Stimulated activated naive CD8-positive, alpha-beta T cell treated with anti-CD3 and anti-CD28 coated beads, Interleukin-15, amount 100 ng/mL, for 72 hours (primary cell): ENCODE measurements around the gene RNF123.
A peak's percentile ranks its signal among the peaks of the same experiment; 100 is the strongest.
"Not testable (repeated sequence)": the region's sequence is repeated elsewhere in the genome, so short reads cannot be mapped to it uniquely, and the experiment has no call there.

Source experiments
- ATAC-seq: fragments of 150-1000 bp; cut with Tn5 transposase; 2 replicates; pipeline ENCODE4 v1.10.0; 2021; ENCODE audit warnings: mild to moderate bottlenecking, moderate library complexity
- DNase-seq, 2 donors: peaks; one replicate each; pipeline ENCODE4 v3.0.0; 2021 to 2022
- H3K27ac Mint-ChIP-seq, 2 donors: one replicate each; pipeline ENCODE4 v1.8.0; 2022; ENCODE audit warnings: mild to moderate bottlenecking in 2 of 2, mixed read lengths in 2 of 2, moderate library complexity in 2 of 2
- H3K27me3 Mint-ChIP-seq: one replicate; pipeline ENCODE4 v1.8.0; 2022; ENCODE audit warnings: mixed read lengths
- H3K4me1 Mint-ChIP-seq: one replicate; pipeline ENCODE4 v1.8.0; 2022; ENCODE audit warnings: mild to moderate bottlenecking, mixed read lengths
- H3K4me3 Mint-ChIP-seq, 2 donors: one replicate each; pipeline ENCODE4 v1.8.0; 2022; ENCODE audit warnings: mild to moderate bottlenecking in 2 of 2, mixed read lengths in 2 of 2, moderate library complexity in 1 of 2
- H3K9me3 Mint-ChIP-seq, 2 donors: one replicate each; pipeline ENCODE4 v1.8.0; 2022; ENCODE audit warnings: mixed read lengths in 2 of 2

RNF123 gene

GRCh38 chr3:49723628-49724551 is 34.5 kb downstream of the RNF123 start, which contains the start of gene GMPPB:
Gene GMPPB, minus strand, starts transcription at chr3:49723951. Its CDS starts 225 bp downstream, at chr3:49723726.
- DNase-seq (peak; percentile 94 to 95), ATAC-seq (peak; percentile 88)
- Mint-ChIP-seq H3K4me3 (peak within 1 kb of the TSS; percentile 98 to 99), H3K27ac (peak within 1 kb of the TSS; percentile 97 to 99), H3K27me3 (no peaks in the 10 kb centered on the region), H3K4me1 (peaks cover 55% of the 10 kb centered on the region), H3K9me3 (no peaks in the 10 kb centered on the region)

DNA sequence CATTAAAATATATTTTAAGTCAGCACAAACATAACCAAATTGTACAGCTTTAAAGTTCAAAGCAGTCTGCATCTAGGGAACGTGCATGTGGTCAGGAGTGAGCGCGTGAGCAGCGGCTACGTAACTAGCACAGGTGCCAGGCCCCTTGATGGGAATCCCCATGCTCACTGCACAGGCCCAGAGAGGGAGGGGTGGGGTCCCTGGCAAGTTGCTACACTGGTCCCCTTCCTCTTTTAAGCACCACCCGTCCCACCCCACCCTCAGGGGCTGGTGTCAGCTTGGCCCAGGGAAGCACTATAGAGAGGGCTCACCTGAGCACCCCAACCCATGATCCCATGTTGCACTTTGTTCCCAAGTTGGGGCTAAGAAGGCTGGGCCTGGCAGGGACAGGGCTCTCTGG is 35.2 kb downstream of the RNF123 start:
- ATAC-seq (no peak), DNase-seq (peak in 1 of 2 donors; percentile 40)
- Mint-ChIP-seq H3K9me3 (no peaks in the 10 kb centered on the region), H3K27me3 (no peaks in the 10 kb centered on the region), H3K4me1 (peaks cover 48% of the 10 kb centered on the region), H3K4me3 (peak overlapping the region; percentile 98 to 99), H3K27ac (peak overlapping the region; percentile 97 to 99)

GRCh38 chr3:49725906-49726681 is 36.7 kb downstream of the RNF123 start:
- peaks cover 33% of the 10 kb centered on the region for H3K4me1 Mint-ChIP-seq
- H3K27ac Mint-ChIP-seq, result peak overlapping the region in 1 of 2 donors; percentile 25

GRCh38 chr3:49727154-49727923 is 38.0 kb downstream of the RNF123 start:
- H3K27ac Mint-ChIP-seq, result no peak overlapping the region
- no peak overlapping the region for H3K4me3 Mint-ChIP-seq
- no peak for ATAC-seq
- no peaks in the 10 kb centered on the region for H3K9me3 Mint-ChIP-seq
- no peaks in the 10 kb centered on the region for H3K27me3 Mint-ChIP-seq
- DNase-seq, result no peak
- H3K4me1 Mint-ChIP-seq, result peaks cover 23% of the 10 kb centered on the region

More at GRCh38 chr3:49725906-49726681, 36.7 kb downstream of the RNF123 start:
- Mint-ChIP-seq H3K9me3 (no peaks in the 10 kb centered on the region), H3K27me3 (no peaks in the 10 kb centered on the region), H3K4me3 (no peak overlapping the region)
- no peak for ATAC-seq
- DNase-seq, result no peak

GRCh38 chr3:49727924-49728361 is 38.6 kb downstream of the RNF123 start:
- Mint-ChIP-seq H3K9me3 (no peaks in the 10 kb centered on the region), H3K4me3 (no peak overlapping the region), H3K4me1 (peaks cover 17% of the 10 kb centered on the region), H3K27me3 (no peaks in the 10 kb centered on the region), H3K27ac (no peak overlapping the region)
- DNase-seq, result no peak
- no peak for ATAC-seq

DNA sequence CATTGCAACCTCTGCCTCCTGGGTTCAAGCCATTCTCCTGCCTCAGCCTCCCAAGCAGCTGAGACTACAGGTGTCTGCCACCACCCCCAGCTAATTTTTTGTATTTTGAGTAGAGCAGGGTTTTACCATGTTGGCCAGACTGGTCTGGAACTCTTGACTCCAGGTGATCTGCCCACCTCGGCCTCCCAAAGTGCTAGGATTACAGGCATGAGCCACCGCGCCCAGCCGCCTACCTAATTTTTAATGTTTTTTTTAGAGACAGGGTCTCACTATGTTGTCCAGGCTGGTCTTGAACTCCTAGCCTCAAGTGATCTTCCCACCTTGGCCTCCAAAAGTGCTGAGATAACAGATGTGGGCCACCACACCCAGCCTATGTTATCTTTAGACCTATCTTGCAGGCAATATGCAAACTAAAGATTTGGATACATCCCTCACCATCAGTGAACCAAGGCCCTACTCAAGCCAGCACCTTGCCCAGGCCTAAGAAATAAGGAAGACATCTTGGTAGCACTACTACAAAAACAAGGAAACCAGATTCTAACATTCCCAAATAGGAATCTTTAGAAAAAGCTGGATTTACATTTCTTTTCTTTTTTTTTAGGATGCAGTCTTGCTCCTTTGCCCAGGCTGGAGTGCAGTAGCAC is 40.7 kb downstream of the RNF123 start:
- H3K27ac Mint-ChIP-seq, result no peak overlapping the region
- H3K4me1 Mint-ChIP-seq, result peaks cover under 1% of the 10 kb centered on the region
- ATAC-seq (no peak), DNase-seq (no peak)
- no peaks in the 10 kb centered on the region for H3K27me3 Mint-ChIP-seq
- no peak overlapping the region for H3K4me3 Mint-ChIP-seq
- no peaks in the 10 kb centered on the region for H3K9me3 Mint-ChIP-seq

- Mint-ChIP-seq H3K27me3 (no peaks in the 10 kb centered on the region), H3K27ac (no peak overlapping the region), H3K9me3 (no peaks in the 10 kb centered on the region), H3K4me3 (no peak overlapping the region), H3K4me1 (no peaks in the 10 kb centered on the region)
- ATAC-seq (no peak), DNase-seq (no peak)
Measured at GRCh38 chr3:49732597-49732996, 43.2 kb downstream of the RNF123 start.

DNA sequence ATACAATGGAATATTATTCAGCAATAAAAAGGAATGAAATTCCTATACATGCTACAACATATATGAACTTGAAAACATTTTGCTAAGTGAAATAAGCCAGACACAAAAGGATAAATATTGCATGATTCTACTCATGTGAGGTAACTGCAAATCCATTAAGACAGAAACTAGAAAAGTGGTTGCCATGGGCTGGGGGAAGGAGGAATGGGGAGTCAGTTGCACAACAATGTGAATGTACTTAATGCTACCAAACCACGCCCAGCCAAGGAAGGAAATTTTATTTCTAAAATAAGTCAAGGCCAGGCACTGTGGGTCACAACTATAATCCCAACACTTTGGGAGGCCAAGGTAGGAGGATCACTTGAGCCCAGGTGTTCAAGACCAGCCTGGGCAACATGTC is 44.2 kb downstream of the RNF123 start:
- H3K4me3 Mint-ChIP-seq, result no peak overlapping the region
- no peaks in the 10 kb centered on the region for H3K27me3 Mint-ChIP-seq
- ATAC-seq (no peak), DNase-seq (no peak)
- H3K9me3 Mint-ChIP-seq, result no peaks in the 10 kb centered on the region
- H3K27ac Mint-ChIP-seq, result no peak overlapping the region
- no peaks in the 10 kb centered on the region for H3K4me1 Mint-ChIP-seq

DNA sequence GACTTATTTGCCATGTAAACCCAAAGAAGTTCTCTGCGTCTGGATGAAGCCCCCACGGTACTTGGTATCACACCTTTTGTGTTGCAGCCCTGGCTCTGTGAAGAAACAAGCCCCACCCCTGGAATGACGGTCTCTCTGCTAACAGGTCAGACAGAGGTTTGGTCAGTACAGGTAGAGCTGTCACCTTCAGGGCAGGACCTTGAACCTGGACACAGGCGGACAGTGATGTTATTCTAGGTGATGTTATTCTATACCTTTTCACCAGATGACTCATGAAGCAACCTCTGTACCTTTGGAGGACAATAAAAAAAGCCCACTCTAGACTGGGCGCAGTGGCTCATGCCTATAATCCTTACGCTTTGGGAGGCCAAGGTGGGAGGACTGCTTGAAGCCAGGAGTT is 45.4 kb downstream of the RNF123 start:
- DNase-seq (no peak), ATAC-seq (no peak)
- Mint-ChIP-seq H3K27me3 (no peaks in the 10 kb centered on the region), H3K9me3 (no peaks in the 10 kb centered on the region), H3K27ac (no peak overlapping the region), H3K4me3 (no peak overlapping the region), H3K4me1 (no peaks in the 10 kb centered on the region)

- Mint-ChIP-seq H3K4me1 (no peaks in the 10 kb centered on the region), H3K4me3 (no peak overlapping the region), H3K9me3 (no peaks in the 10 kb centered on the region), H3K27me3 (no peaks in the 10 kb centered on the region), H3K27ac (peak overlapping the region in 1 of 2 donors; percentile 72)
- no peak for DNase-seq
- ATAC-seq, result no peak
Measured at GRCh38 chr3:49738067-49738713, 48.8 kb downstream of the RNF123 start.

DNA sequence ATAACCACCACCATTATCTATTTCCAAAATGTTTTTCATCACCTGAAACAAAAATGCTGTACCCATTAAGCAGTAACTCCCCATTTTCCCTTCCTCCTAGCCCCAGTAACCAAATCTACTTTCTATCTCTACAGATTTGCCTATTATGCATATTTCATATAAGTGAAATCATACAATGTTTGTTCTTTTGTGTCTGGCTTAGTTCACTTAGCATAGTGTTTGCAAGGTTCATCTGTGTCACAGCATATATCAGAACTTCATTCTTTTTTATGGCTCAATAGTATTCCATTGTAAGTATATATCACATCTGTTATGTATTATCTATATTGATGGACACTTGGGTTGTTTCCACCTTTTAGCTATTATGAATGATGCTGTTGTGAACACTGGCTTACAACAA is 51.1 kb downstream of the RNF123 start:
- Mint-ChIP-seq H3K4me3 (no peak overlapping the region), H3K9me3 (no peaks in the 10 kb centered on the region), H3K27ac (no peak overlapping the region), H3K4me1 (no peaks in the 10 kb centered on the region), H3K27me3 (no peaks in the 10 kb centered on the region)
- DNase-seq (no peak), ATAC-seq (no peak)

DNA sequence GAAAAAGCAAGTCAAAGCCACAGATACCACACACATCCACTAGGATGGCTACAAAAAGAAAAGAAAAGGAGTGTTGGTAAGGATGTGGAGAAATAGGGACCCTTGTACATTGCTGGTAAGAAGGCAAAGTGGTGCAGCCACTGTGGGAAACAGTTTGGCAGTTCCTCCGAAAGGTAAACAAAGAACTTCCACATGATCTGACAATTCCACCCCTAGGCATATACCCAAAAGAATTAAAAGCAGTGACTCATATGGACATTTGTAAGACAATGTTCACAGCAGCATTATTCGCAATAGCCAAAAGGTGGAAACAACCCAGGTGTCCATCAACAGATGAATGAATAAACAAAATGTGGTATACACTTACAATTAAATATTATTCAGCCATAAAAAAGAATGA is 56.6 kb downstream of the RNF123 start:
- Mint-ChIP-seq H3K27ac (no peak overlapping the region), H3K4me1 (peaks cover 10% of the 10 kb centered on the region), H3K27me3 (no peaks in the 10 kb centered on the region), H3K9me3 (no peaks in the 10 kb centered on the region), H3K4me3 (no peak overlapping the region)
- DNase-seq (no peak), ATAC-seq (no peak)

DNA sequence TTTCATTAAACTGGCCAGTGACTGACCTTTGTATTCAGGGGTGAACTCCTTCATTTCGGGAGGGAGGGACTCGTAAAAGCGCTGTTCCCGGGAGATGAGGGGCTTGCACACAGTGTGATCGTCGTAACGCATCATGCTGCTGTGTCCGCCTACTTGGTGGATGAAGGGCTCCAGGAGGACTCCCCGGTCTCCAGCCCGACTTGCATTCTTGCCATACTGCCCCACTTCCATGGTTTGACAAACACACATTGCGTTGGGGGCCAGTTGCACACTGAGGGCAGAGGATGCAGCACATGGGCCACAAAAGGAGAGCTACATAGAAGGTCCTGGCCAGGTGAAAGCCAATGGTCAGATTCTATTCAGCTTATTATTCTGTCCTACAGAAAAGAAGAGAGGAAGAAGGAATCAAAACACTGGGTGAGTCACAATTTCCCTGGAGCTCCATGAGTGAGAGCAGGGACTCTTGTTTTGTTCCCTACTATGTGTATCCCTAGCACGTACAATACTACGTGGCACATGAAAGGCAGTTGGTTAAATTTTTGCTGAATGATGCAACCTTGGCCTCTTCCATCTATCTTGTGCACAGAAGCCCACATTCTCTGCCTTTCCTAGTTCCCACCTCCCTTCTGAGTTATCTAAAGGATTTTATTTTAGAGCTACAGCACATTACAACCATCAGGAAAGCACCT is 58.6 kb downstream of the RNF123 start:
- DNase-seq (no peak), ATAC-seq (no peak)
- peaks cover 11% of the 10 kb centered on the region for H3K4me1 Mint-ChIP-seq
- H3K27me3 Mint-ChIP-seq, result no peaks in the 10 kb centered on the region
- no peak overlapping the region for H3K4me3 Mint-ChIP-seq
- peak overlapping the region in 1 of 2 donors; percentile 62 for H3K27ac Mint-ChIP-seq
- H3K9me3 Mint-ChIP-seq, result no peaks in the 10 kb centered on the region

- H3K27me3 Mint-ChIP-seq, DNase-seq, H3K9me3 Mint-ChIP-seq, ATAC-seq, H3K4me3 Mint-ChIP-seq: not testable (repeated sequence)
- Mint-ChIP-seq H3K27ac (peak overlapping the region in 1 of 2 donors; percentile 46), H3K4me1 (peaks cover 15% of the 10 kb centered on the region)
Measured at GRCh38 chr3:49748874-49749273, 59.5 kb downstream of the RNF123 start.
